IMR-90 (cell line): Measurements from ENCODE around the gene UQCC5. TPM values are rescaled to one million over a fixed set of nuclear protein-coding genes. Genes with fewer than 3 reads are reported as not detected.
A peak's percentile ranks its signal among the peaks of the same experiment; 100 is the strongest.

Experiments
- ATAC-seq: fragments of 200-7000 bp; cut with Tn5 transposase; 2 replicates; pipeline ENCODE4 v1.9.1; 2020; ENCODE audit warnings: low read depth, mild to moderate bottlenecking, moderate library complexity
- BruUV-seq: library from RNA; stranded (reverse); fragments of 400-500 nt; replicated peaks from 2 replicates; lab custom pipeline; 2021; lab: Mats Ljungman, UMichigan
- CTCF ChIA-PET: fragments of 300-600 bp; formaldehyde crosslinking; extraction: SDS; loops from one replicate; lab custom pipeline; 2021; ENCODE audit warnings: antibody characterized with exemption; lab: Yijun Ruan, JAX
- POLR2A ChIA-PET: fragments of 300-600 bp; sonication (Branson Sonifier 250); formaldehyde crosslinking; loops from one replicate; lab custom pipeline; 2022; ENCODE audit warnings: antibody characterized with exemption; ENCODE audit not compliant: unreplicated experiment; lab: Charles Lee
- DNase-seq: peaks from one replicate; pipeline ENCODE4 v3.0.0; 2013
- H2AFZ ChIP-seq: replicated peaks from 2 replicates; pipeline ENCODE3; 2013; ENCODE audit warnings: low read length, mild to moderate bottlenecking; ENCODE audit not compliant: poor library complexity
- H2AK5ac ChIP-seq: 2 replicates; pipeline ENCODE4 v1.6.1; 2013; ENCODE audit warnings: low read depth, low read length, inconsistent platforms
- H2AK9ac ChIP-seq: replicated peaks from 2 replicates; pipeline ENCODE3; 2013; ENCODE audit warnings: mild to moderate bottlenecking, low read depth, low read length, moderate library complexity; ENCODE audit not compliant: poor library complexity
- H2BK120ac ChIP-seq: 2 replicates; pipeline ENCODE4 v1.6.1; 2013; ENCODE audit warnings: low read depth, low read length, inconsistent platforms
- H2BK15ac ChIP-seq: 3 replicates; pipeline ENCODE4 v1.6.1; 2013; ENCODE audit warnings: low read depth, low read length, inconsistent platforms
- H2BK20ac ChIP-seq: 2 replicates; pipeline ENCODE4 v1.6.1; 2013; ENCODE audit warnings: low read depth, mild to moderate bottlenecking, inconsistent platforms, low read length, moderate library complexity
- H2BK5ac ChIP-seq: 2 replicates; pipeline ENCODE4 v1.6.1; 2013; ENCODE audit warnings: mild to moderate bottlenecking, low read depth, low read length, inconsistent platforms; ENCODE audit not compliant: poor library complexity, severe bottlenecking
- H3K14ac ChIP-seq: replicated peaks from 2 replicates; pipeline ENCODE4 v1.6.1; 2013; ENCODE audit warnings: low read depth, low read length, inconsistent platforms
- H3K18ac ChIP-seq: 2 replicates; pipeline ENCODE4 v1.6.1; 2013; ENCODE audit warnings: low read depth, low read length, control low read depth
- H3K23ac ChIP-seq: 2 replicates; pipeline ENCODE4 v1.6.1; 2013; ENCODE audit warnings: low read depth, low read length, inconsistent platforms
- H3K27ac ChIP-seq: 2 replicates; pipeline ENCODE4 v1.5.1; 2013; ENCODE audit warnings: mild to moderate bottlenecking, control low read depth, low read length; ENCODE audit not compliant: insufficient read depth
- H3K27me3 ChIP-seq: 2 replicates; pipeline ENCODE4 v1.6.1; 2013; ENCODE audit warnings: low read length; ENCODE audit not compliant: control insufficient read depth, insufficient read depth
- H3K36me3 ChIP-seq: 2 replicates; pipeline ENCODE4 v1.6.1; 2013; ENCODE audit warnings: low read length, mixed read lengths; ENCODE audit not compliant: control insufficient read depth, insufficient read depth
- H3K4ac ChIP-seq: 2 replicates; pipeline ENCODE4 v1.6.1; 2013; ENCODE audit warnings: low read depth, low read length, inconsistent platforms
- H3K4me1 ChIP-seq: 2 replicates; pipeline ENCODE4 v1.6.1; 2013; ENCODE audit warnings: low read length, mixed read lengths; ENCODE audit not compliant: control insufficient read depth, insufficient read depth
- H3K4me2 ChIP-seq: 2 replicates; pipeline ENCODE4 v1.6.1; 2013; ENCODE audit warnings: low read depth, mild to moderate bottlenecking, control low read depth, low read length, moderate library complexity
- H3K4me3 ChIP-seq: 2 replicates; pipeline ENCODE4 v1.5.1; 2013; ENCODE audit warnings: low read depth, mild to moderate bottlenecking, control low read depth, low read length, moderate library complexity; ENCODE audit not compliant: insufficient read depth
- H3K56ac ChIP-seq: 2 replicates; pipeline ENCODE4 v1.6.1; 2013; ENCODE audit warnings: low read length, inconsistent platforms; ENCODE audit not compliant: insufficient read depth; ENCODE audit errors: extremely low read depth
- H3K79me1 ChIP-seq, 2 experiments: 2 replicates each; pipeline ENCODE4 v1.6.1; 2013; ENCODE audit warnings: low read length in 2 of 2, inconsistent platforms in 1 of 2, low read depth in 1 of 2
- H3K9ac ChIP-seq: 2 replicates; pipeline ENCODE4 v1.6.1; 2013; ENCODE audit warnings: low read depth, low read length, control low read depth
- H3K9me1 ChIP-seq: 2 replicates; pipeline ENCODE4 v1.6.1; 2013; ENCODE audit warnings: low read length, inconsistent platforms; ENCODE audit not compliant: insufficient read depth
- H3K9me3 ChIP-seq: 2 replicates; pipeline ENCODE4 v1.6.1; 2013; ENCODE audit warnings: low read length; ENCODE audit not compliant: control insufficient read depth, insufficient read depth
- H4K20me1 ChIP-seq: 2 replicates; pipeline ENCODE4 v1.6.1; 2013; ENCODE audit warnings: low read length, inconsistent platforms; ENCODE audit not compliant: insufficient read depth
- H4K5ac ChIP-seq: 2 replicates; pipeline ENCODE4 v1.6.1; 2013; ENCODE audit warnings: mild to moderate bottlenecking, low read depth, low read length, control low read depth
- H4K8ac ChIP-seq, 2 experiments: 2 replicates each; pipeline ENCODE4 v1.6.1; 2013; ENCODE audit warnings: low read depth in 2 of 2, low read length in 2 of 2, control low read depth in 1 of 2, inconsistent platforms in 1 of 2
- H4K91ac ChIP-seq: 2 replicates; pipeline ENCODE4 v1.6.1; 2013; ENCODE audit warnings: low read depth, low read length, inconsistent platforms; ENCODE audit not compliant: insufficient read depth
- CHD1 ChIP-seq: IDR thresholded peaks from 2 replicates; pipeline ENCODE4 v1.6.1; 2012; ENCODE audit warnings: low read depth, low read length, improper control_type of control experiment
- CTCF ChIP-seq: conservative IDR thresholded peaks from 2 replicates; pipeline ENCODE4 v1.5.1; 2012; ENCODE audit warnings: mild to moderate bottlenecking, low read depth, low read length, improper control_type of control experiment
- NFE2L2 ChIP-seq: fragments of 150-350 bp; IDR thresholded peaks from 2 replicates; pipeline ENCODE4 v1.6.1; 2016; ENCODE audit warnings: low read depth, mild to moderate bottlenecking, low read length
- RFX5 ChIP-seq: IDR thresholded peaks from 2 replicates; pipeline ENCODE4 v1.8.0; 2012; ENCODE audit warnings: low read depth, mild to moderate bottlenecking, low read length, moderate library complexity
- WGBS, 2 experiments: methylation state at CpG; one replicate each; pipeline versions ENCODE4 v1.1.5 to v1.1.7; 2013; ENCODE audit warnings: missing lambda C conversion rate in 2 of 2; ENCODE audit not compliant: insufficient read length in 1 of 2; ENCODE audit errors: extremely low coverage in 2 of 2; 5-methylcytosine and 5-hydroxymethylcytosine counted together
- dilution Hi-C: fragments of 300-500 bp; cut with HindIII; formaldehyde crosslinking; loops from one replicate; pipeline ENCODE4 v1.14.3; 2018; ENCODE audit warnings: low sequenced_read_pairs; ENCODE audit not compliant: unreplicated experiment
- in situ Hi-C: fragments of 300-500 bp; cut with MboI; formaldehyde crosslinking; loops from 3 replicates; pipeline ENCODE4 v1.14.3; 2019; ENCODE audit warnings: low sequenced_read_pairs, inconsistent platforms, mixed read lengths
- intact Hi-C: fragments of 100-400 bp; cut with micrococcal nuclease; formaldehyde crosslinking; loops from 2 replicates; pipeline ENCODE4 v1.10.0; 2022
- polyA plus RNA-seq, 3 experiments: library from polyadenylated mRNA; depleted of rRNA; stranded (reverse); fragments of >200 nt; gene quantifications; 2 replicates each; pipeline ENCODE4 v1.2.3, GENCODE V29; 2012; ENCODE audit warnings: low replicate concordance in 1 of 3
- total RNA-seq: library from RNA; depleted of rRNA; stranded (reverse); fragments of >200 nt; gene quantifications from 2 replicates; pipeline ENCODE4 v1.2.3, GENCODE V29; 2012

Gene UQCC5
- total and polyA plus RNA-seq, 2 of the 4 experiments (the other 2 are of a cell fraction), result 1.1 to 16.9 TPM

DNA sequence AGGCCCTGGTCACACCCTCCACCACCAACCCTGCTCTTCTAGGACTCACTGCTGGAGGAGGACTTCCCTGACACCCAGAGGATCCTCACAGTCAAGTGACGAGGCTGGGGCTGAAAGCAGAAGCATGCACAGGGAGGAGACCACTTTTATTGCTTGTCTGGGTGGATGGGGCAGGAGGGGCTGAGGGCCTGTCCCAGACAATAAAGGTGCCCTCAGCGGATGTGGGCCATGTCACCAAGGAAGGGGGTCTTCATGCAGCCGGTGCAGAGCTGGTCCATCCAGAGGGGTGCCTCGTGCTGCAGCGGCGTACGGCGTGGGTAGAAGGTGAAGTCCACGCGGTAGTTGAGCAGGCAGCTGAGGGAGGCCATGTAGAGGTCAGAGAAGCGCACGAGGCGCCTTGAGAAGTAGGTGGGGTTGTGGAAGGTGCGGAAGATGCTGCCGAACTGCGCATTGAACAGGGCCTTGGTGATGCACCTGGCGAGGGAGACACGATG lies 12.1 kb upstream of the UQCC5 start:
- Histone ChIP-seq H2AK9ac (no peak overlapping the region), H4K20me1 (peaks cover 18% of the 10 kb centered on the region), H3K27ac (no peak overlapping the region), H3K18ac (no peak overlapping the region), H3K9me3 (no peaks in the 10 kb centered on the region), H4K91ac (no peak overlapping the region), H2BK20ac (no peak overlapping the region), H4K8ac (no peak overlapping the region), H3K79me1 (peaks cover 3 to 40% of the 10 kb centered on the region in 2 experiments), H2AK5ac (no peak overlapping the region), H2BK5ac (no peak overlapping the region), H3K9me1 (peaks cover 11% of the 10 kb centered on the region), H3K4me3 (no peak overlapping the region), H3K56ac (no peak overlapping the region), H3K14ac (no peak overlapping the region), H3K27me3 (no peaks in the 10 kb centered on the region), H4K5ac (no peak overlapping the region), H3K9ac (no peak overlapping the region), H3K4ac (no peak overlapping the region), H2AFZ (no peak overlapping the region), H3K4me2 (no peak overlapping the region), H3K23ac (no peak overlapping the region), H2BK120ac (no peak overlapping the region), H3K4me1 (peaks cover 2% of the 10 kb centered on the region; the same call in 1 of the 2 replicates), H2BK15ac (no peak overlapping the region), H3K36me3 (peaks cover 57% of the 10 kb centered on the region)
- TF ChIP-seq CHD1, result no peak
- TF ChIP-seq RFX5, result no peak
- TF ChIP-seq CTCF, result no peak
- TF ChIP-seq NFE2L2, result no peak
- WGBS, 2 experiments, result 96% methylated on average over 10 of the region's 18 CpGs; no CpG with 5 or more reads in 1 of the 2 experiments
- dilution Hi-C loops (no loop called here), intact Hi-C loops (no loop called here), in situ Hi-C loops (no loop called here)
- BruUV-seq, result TSS peak; percentile 90
- ATAC-seq (no peak), DNase-seq (no peak)
- POLR2A ChIA-PET, result no interaction called here
- CTCF ChIA-PET, result no interaction called here
